ENCODE data around the gene STAC2.

The STAC2 gene

DNA sequence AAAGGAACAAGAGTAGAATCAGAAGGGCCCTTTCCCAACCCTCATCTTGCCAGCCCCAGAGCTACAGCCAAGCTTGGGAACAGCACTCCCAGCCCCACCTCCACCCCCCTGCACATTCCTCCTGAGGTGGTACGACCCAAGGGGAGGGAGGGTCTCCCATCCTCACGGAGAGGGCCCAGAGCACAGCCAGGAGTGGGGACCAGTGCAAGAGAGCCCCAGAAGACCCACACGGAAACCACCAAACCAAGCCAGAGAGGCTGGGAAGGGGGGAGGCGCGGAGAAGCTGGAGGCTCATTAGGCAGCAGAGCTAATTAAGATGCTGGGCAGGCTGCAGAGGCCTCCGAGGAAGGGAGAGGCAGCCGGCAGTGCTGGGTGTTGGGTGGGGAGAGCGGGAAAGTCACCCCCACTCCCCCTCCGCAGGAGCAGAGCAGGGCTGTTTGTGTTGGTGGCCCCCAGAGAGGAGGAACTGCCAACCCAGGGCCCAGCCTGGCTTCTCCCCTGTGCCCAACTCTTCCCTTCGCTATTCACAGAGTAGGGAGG is 30.7 kb downstream of the STAC2 start:
- Histone ChIP-seq H3K27ac (no peak overlapping the region), H3K9me3 (no peaks in the 10 kb centered on the region), H3K27me3 (peaks cover 60% of the 10 kb centered on the region), H3K4me1 (ENCODE audit: control insufficient read depth in 1 of 2, insufficient read depth in 1 of 2, low read depth in 1 of 2, low read length in 1 of 2) (peaks cover 20 to 32% of the 10 kb centered on the region in 2 experiments), H3K36me3 (no peaks in the 10 kb centered on the region), H3K4me3 (ENCODE audit: low read depth in 1 of 2, low read length in 1 of 2) (no peak overlapping the region)
- TF ChIP-seq, protein P1, sequence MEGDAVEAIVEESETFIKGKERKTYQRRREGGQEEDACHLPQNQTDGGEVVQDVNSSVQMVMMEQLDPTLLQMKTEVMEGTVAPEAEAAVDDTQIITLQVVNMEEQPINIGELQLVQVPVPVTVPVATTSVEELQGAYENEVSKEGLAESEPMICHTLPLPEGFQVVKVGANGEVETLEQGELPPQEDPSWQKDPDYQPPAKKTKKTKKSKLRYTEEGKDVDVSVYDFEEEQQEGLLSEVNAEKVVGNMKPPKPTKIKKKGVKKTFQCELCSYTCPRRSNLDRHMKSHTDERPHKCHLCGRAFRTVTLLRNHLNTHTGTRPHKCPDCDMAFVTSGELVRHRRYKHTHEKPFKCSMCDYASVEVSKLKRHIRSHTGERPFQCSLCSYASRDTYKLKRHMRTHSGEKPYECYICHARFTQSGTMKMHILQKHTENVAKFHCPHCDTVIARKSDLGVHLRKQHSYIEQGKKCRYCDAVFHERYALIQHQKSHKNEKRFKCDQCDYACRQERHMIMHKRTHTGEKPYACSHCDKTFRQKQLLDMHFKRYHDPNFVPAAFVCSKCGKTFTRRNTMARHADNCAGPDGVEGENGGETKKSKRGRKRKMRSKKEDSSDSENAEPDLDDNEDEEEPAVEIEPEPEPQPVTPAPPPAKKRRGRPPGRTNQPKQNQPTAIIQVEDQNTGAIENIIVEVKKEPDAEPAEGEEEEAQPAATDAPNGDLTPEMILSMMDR (IDR thresholded peaks at IDR 0.05) = no peak

DNA sequence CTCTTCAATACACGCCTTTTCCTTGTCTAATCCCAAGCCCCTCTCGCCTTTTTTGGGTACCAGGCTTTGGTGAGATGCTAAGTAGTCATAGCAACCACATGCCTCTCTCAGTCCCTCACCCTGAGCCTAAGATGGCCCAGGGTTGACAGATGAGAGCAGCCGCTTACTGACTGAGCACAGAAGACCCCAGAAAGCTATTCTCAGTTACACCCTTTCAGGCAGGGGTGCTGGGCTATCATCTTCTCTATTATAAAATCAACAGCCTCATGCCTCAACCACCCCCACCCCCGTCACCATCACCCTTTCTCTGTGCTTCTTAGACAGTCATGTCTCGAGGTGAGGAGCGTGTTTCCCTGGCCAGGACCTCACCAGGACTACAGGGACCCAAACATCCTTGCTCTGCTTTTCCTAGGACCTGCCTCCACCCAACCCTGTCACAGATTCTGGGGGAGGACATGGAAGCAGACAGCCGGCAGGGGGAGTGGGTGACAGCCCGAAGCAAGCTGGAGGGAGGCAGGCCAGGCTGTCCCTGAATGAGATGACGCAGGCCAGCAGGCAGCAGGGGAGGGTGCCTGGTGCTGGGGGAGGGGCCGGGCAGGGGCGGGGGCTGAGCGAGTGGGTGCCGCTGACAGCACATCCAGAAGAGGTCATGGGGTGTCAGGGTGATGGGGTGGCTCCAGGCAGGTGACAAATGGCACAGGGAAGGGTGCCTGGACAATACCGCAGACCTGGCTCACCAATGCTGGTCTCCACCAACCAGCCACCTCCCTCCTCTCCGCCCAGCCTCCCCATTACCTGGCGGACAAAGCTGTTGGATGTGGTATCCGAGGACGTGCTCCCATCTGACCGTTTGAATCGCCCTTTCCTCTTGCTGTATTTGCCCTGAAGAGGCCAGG is 31.4 kb downstream of the STAC2 start:
- Histone ChIP-seq H3K36me3 (no peaks in the 10 kb centered on the region), H3K4me3 (ENCODE audit: low read depth in 1 of 2, low read length in 1 of 2) (no peak overlapping the region), H3K9me3 (no peaks in the 10 kb centered on the region), H3K27ac (no peak overlapping the region), H3K4me1 (ENCODE audit: control insufficient read depth in 1 of 2, insufficient read depth in 1 of 2, low read depth in 1 of 2, low read length in 1 of 2) (peaks cover 15 to 28% of the 10 kb centered on the region in 2 experiments), H3K27me3 (peaks cover 60% of the 10 kb centered on the region)
- TF ChIP-seq, protein P1 (IDR thresholded peaks at IDR 0.05) = no peak

DNA sequence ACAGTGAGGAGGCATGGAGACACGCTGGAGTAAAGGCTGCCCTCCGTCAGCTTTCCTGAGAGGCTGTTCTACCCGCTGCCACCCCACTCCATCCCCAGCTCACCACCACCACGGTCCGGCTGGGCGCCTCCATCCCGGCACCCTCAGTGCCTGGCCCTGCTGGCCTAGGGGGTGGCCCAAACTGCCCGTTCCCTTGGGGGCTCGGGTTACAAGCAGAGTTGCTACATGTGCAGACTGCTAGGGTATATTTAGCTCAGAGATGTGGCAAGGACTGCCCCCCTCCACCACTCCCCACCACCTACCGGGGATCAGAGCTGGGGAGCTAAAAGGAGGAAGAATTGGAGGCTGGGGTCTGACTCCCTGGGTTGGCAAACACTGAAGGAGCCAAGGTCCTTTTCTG is 32.4 kb downstream of the STAC2 start:
- TF ChIP-seq, protein P1 (IDR thresholded peaks at IDR 0.05) = no peak
- H3K27me3 ChIP-seq = peaks cover 56% of the 10 kb centered on the region
- no peaks in the 10 kb centered on the region for H3K9me3 ChIP-seq
- peaks cover 7 to 18% of the 10 kb centered on the region in 2 experiments for H3K4me1 ChIP-seq (ENCODE audit: control insufficient read depth in 1 of 2, insufficient read depth in 1 of 2, low read depth in 1 of 2, low read length in 1 of 2)
- no peak overlapping the region for H3K4me3 ChIP-seq (ENCODE audit: low read depth in 1 of 2, low read length in 1 of 2)
- H3K27ac ChIP-seq = no peak overlapping the region
- H3K36me3 ChIP-seq = no peaks in the 10 kb centered on the region

DNA sequence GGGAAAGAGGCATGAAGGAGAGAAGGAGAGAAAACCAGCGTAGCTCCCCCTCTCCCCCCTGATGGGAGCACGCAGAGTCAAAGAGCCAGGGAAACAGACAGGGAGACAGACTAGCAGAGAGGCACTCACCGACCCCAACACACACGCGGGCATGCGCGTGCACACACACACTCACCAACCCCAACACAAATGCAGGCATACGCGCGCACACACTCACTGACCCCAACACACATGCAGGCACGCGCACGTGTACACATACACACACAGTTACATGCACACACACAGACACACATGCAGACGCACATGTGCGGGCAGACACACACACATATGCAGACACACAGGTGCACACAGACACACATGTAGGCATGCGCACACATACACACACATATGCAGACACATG is 32.8 kb downstream of the STAC2 start:
- no peak overlapping the region for H3K27ac ChIP-seq
- H3K36me3 ChIP-seq = no peaks in the 10 kb centered on the region
- TF ChIP-seq, protein P1 (IDR thresholded peaks at IDR 0.05) = no peak
- H3K9me3 ChIP-seq = no peaks in the 10 kb centered on the region
- peaks cover 7 to 14% of the 10 kb centered on the region in 2 experiments for H3K4me1 ChIP-seq (ENCODE audit: control insufficient read depth in 1 of 2, insufficient read depth in 1 of 2, low read depth in 1 of 2, low read length in 1 of 2)
- H3K4me3 ChIP-seq (ENCODE audit: low read depth in 1 of 2, low read length in 1 of 2) = no peak overlapping the region
- peaks cover 52% of the 10 kb centered on the region for H3K27me3 ChIP-seq

DNA sequence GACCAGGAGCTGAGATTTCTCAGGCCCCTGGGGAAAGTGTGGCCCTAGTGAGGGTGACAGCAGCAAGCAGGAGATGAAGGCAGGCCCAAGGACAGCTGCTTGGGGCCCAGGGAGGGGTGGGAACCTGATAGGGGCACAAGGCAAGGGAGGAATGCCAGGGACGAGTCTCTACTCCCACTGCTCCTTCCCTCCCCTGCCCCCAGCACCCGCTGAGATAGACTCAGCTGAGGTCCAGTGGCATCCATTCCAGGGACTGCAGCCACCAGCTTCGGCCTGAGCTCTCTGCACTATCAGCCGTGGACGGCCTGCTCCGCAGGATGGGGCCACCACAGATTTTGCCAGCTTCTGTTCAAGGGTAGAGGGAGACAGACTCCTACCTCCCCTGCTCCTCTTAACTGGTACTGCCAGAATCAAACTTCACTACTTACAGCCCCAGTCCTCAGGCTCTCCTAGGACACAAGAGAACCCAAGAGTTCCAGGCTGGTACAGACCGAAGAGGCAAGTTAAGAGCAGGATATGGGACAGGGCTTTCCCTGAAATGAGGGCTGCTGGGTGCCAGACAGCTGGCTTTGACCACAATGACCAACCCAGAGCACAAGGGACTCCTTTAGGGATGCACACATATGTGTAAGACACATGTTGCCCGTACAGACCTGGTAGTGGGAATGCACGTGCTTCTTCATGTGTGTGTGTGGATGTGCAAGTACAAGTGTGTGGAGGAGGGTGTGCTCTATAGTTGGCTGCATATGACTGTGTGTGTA is 33.8 kb downstream of the STAC2 start:
- Histone ChIP-seq H3K4me3 (ENCODE audit: low read depth in 1 of 2, low read length in 1 of 2) (no peak overlapping the region), H3K4me1 (ENCODE audit: control insufficient read depth in 1 of 2, insufficient read depth in 1 of 2, low read depth in 1 of 2, low read length in 1 of 2) (peaks cover 2 to 4% of the 10 kb centered on the region in 2 experiments), H3K27me3 (peaks cover 42% of the 10 kb centered on the region), H3K36me3 (no peaks in the 10 kb centered on the region), H3K9me3 (no peaks in the 10 kb centered on the region), H3K27ac (no peak overlapping the region)
- TF ChIP-seq, protein P1 (IDR thresholded peaks at IDR 0.05) = no peak
